Psoas muscle (tissue), 8 donors: ENCODE results near the gene ZNF628. TPM values are rescaled to one million over a fixed set of nuclear protein-coding genes. Genes with fewer than 3 reads are reported as not detected.
A peak's percentile ranks its signal among the peaks of the same experiment; 100 is the strongest.

Source experiments
- ATAC-seq, 4 donors: fragments of 200-7000 bp; cut with Tn5 transposase; one replicate each; pipeline ENCODE4 v1.9.1; 2020; ENCODE audit warnings: moderate library complexity in 3 of 4, mild to moderate bottlenecking in 2 of 4
- DNase-seq, 2 donors: peaks; one replicate each; pipeline ENCODE4 v3.0.0-alpha.2; 2020
- H3K27ac ChIP-seq: fragments of 200-600 bp; one replicate; pipeline ENCODE4 v1.8.0; 2022
- H3K27me3 ChIP-seq, 3 donors: fragments of 200-600 bp in 1 of 3; one replicate each; pipeline versions ENCODE4 v1.6.1 to v1.8.0; 2013 to 2022; ENCODE audit warnings: low read length in 2 of 3, mild to moderate bottlenecking in 2 of 3, moderate library complexity in 1 of 3; ENCODE audit not compliant: insufficient read depth in 3 of 3
- H3K36me3 ChIP-seq, 2 donors: fragments of 200-600 bp in 1 of 2; one replicate each; pipeline versions ENCODE4 v1.6.1 to v1.8.0; 2013 to 2022; ENCODE audit warnings: low read depth in 1 of 2, mild to moderate bottlenecking in 1 of 2, moderate library complexity in 1 of 2; ENCODE audit not compliant: insufficient read depth in 1 of 2
- H3K4me1 ChIP-seq: fragments of 200-600 bp; one replicate; pipeline ENCODE4 v1.8.0; 2022
- H3K4me3 ChIP-seq: fragments of 200-600 bp; one replicate; pipeline ENCODE4 v1.8.0; 2022; ENCODE audit warnings: mild to moderate bottlenecking
- H3K9me3 ChIP-seq: fragments of 200-600 bp; one replicate; pipeline ENCODE4 v1.8.0; 2022
- WGBS, 3 donors: extraction: QIAGEN DNeasy Blood & Tissue Kit; methylation state at CpG; one replicate each; pipeline versions ENCODE4 v1.1.6 to v1.1.7; 2013; 5-methylcytosine and 5-hydroxymethylcytosine counted together
- intact Hi-C, 2 donors: fragments of 100-400 bp; cut with DNase I; formaldehyde crosslinking; loops; one replicate each; pipeline versions ENCODE4 v1.11.0 to v1.14.2; 2022
- polyA plus RNA-seq, 3 donors: library from polyadenylated mRNA; stranded (reverse); fragments of 200-250 nt; gene quantifications; one replicate each; pipeline ENCODE4 v1.2.3, GENCODE V29; 2013
- total RNA-seq, 4 donors: library from RNA; stranded (reverse); fragmentation: NEBNext Ultra II Directional in 2 of 4; extraction: Animal tissue kit (Norgen Biotek cat#: 25700) in 2 of 4; gene quantifications; one replicate each; pipeline versions ENCODE4 v1.2.1 to v1.2.4, GENCODE V29; 2021 to 2023
- TF ChIP-seq, protein P1 (sequence below): fragments of 200-600 bp; IDR thresholded peaks from one replicate; pipeline ENCODE4 v1.8.0; 2022; ENCODE audit warnings: antibody characterized with exemption
- donor health status: healthy with polysubstance abuse.
- donor health status: DM: no; HTN: no; CAD: no; lungs with moderate emphysema.
- donor health status: Bipolar disorder and iron deficiency.
- donor health status: healthy.
- donor health status: DM: yes; HTN: yes; CAD: no.
- donor health status: DM: no; HTN: no; CAD: no.
- donor health status: DM: no; HTN: no; CAD: no.
- donor health status: DM: yes; HTN: yes; CAD: no.

ZNF628 gene
- total and polyA plus RNA-seq, 7 donors = 5.9 to 14.3 (median 12.2) TPM

DNA sequence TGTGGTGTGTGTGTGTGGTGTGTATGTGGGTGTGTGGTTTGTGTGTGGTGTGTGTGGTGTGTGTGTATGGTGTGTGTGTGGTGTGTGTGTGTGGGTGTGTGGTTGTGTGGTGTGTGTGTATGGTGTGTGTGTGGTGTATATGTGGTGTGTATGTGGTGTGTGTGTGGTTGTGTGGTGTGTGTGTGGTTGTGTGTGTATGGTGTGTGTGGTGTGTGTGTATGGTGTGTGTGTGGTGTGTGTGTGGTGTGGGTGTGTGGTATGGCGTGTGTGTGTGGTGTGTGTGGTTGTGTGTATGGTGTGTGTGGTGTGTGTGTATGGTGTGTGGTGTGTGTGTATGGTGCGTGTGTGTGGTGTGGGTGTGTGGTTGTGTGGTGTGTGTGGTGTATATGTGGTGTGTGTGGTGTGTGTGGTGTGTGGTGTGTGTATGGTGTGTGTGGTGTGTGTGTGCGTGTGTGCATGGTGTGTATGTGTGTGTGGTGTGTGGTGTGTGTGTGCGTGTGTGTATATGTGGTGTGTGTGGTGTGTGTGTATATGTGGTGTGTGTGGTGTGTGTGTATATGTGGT lies 42.0 kb upstream of the ZNF628 start:
- H3K27ac ChIP-seq = no peak overlapping the region
- ATAC-seq = no peak
- H3K36me3 ChIP-seq = no peaks in the 10 kb centered on the region
- H3K4me1 ChIP-seq = no peaks in the 10 kb centered on the region
- no peaks in the 10 kb centered on the region for H3K9me3 ChIP-seq
- peaks cover 0 to 74% (median 37%) of the 10 kb centered on the region in 3 donors for H3K27me3 ChIP-seq
- no peak overlapping the region for H3K4me3 ChIP-seq
- WGBS, 3 donors = 72 to 93% (median 93%) methylated on average over 4 of the region's 4 CpGs
- TF ChIP-seq, protein P1, sequence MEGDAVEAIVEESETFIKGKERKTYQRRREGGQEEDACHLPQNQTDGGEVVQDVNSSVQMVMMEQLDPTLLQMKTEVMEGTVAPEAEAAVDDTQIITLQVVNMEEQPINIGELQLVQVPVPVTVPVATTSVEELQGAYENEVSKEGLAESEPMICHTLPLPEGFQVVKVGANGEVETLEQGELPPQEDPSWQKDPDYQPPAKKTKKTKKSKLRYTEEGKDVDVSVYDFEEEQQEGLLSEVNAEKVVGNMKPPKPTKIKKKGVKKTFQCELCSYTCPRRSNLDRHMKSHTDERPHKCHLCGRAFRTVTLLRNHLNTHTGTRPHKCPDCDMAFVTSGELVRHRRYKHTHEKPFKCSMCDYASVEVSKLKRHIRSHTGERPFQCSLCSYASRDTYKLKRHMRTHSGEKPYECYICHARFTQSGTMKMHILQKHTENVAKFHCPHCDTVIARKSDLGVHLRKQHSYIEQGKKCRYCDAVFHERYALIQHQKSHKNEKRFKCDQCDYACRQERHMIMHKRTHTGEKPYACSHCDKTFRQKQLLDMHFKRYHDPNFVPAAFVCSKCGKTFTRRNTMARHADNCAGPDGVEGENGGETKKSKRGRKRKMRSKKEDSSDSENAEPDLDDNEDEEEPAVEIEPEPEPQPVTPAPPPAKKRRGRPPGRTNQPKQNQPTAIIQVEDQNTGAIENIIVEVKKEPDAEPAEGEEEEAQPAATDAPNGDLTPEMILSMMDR = no peak
- intact Hi-C loops = no loop called here
- DNase-seq = peak in 1 of 2 donors; percentile 1

- peak in 1 of 2 donors; percentile 14 for DNase-seq
- WGBS, 3 donors = 89 to 92% (median 92%) methylated on average over 4 of the region's 4 CpGs
- Histone ChIP-seq H3K9me3 (no peaks in the 10 kb centered on the region), H3K27ac (no peak overlapping the region), H3K27me3 (peaks cover 0 to 74% (median 34%) of the 10 kb centered on the region in 3 donors), H3K4me3 (no peak overlapping the region), H3K36me3 (no peaks in the 10 kb centered on the region), H3K4me1 (no peaks in the 10 kb centered on the region)
- no peak for ATAC-seq
- TF ChIP-seq, protein P1 = no peak
- intact Hi-C loops = no loop called here
Observed at GRCh38 chr19:55435020-55435419, 41.4 kb upstream of the ZNF628 start.

DNA sequence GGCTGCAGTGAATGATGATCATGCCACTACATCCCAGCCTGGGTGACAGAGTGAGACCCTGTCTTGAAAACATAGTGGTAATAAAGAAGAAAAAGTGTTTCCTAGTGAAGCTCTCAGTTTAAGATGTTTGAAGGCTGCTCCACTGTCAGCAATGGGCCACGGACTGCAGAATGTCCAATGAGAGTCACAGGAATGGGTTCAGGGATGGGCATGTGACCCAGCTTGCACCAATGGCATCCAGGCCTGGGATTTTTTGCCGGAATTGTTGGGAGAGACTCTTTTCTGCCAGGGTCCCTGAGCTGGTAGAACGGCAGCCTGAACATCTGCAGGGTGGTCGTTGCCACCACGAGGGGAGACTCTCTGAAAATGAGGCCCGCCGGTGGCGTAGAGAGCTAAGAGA lies 39.6 kb upstream of the ZNF628 start:
- WGBS, 3 donors = 36 to 43% (median 41%) methylated on average over 8 of the region's 8 CpGs
- no peak for ATAC-seq

DNA sequence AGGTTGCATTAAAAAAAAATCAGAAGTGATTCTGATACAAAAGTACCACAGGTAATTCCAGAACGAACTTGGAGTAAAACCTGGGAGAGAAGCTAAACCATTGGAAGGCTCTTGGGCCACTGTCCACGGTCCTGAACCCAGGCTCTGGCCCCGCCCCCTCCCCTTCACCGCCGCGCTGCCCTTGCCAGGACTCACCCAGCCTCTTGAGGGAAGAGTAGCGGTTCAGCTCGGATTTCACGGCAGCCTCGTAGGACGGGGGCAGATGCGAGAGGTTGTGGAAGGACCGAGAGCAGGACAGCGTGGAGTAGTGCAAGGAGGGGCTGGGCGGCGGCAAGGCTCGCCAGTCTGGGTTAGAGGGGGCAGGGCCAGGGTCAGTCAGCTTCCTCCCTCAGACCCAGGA lies 39.0 kb upstream of the ZNF628 start:
- Histone ChIP-seq H3K27me3 (peaks cover 3 to 74% (median 38%) of the 10 kb centered on the region in 3 donors), H3K36me3 (no peaks in the 10 kb centered on the region), H3K27ac (no peak overlapping the region), H3K4me3 (no peak overlapping the region), H3K4me1 (no peaks in the 10 kb centered on the region), H3K9me3 (no peaks in the 10 kb centered on the region)
- 2 to 3% (median 2%) methylated on average over 16 to 17 of the region's 17 CpGs for WGBS, 3 donors
- peak in 3 of 4 donors; percentile 50 to 71 (median 58) for ATAC-seq
- TF ChIP-seq, protein P1 = no peak
- intact Hi-C loops = no loop called here
- DNase-seq = peak; percentile 44 to 60

More for the DNA sequence above, 39.6 kb upstream of the ZNF628 start:
- Histone ChIP-seq H3K36me3 (no peaks in the 10 kb centered on the region), H3K27ac (no peak overlapping the region), H3K4me3 (no peak overlapping the region), H3K9me3 (no peaks in the 10 kb centered on the region), H3K27me3 (peaks cover 0 to 74% (median 41%) of the 10 kb centered on the region in 3 donors), H3K4me1 (no peaks in the 10 kb centered on the region)
- TF ChIP-seq, protein P1 = no peak
- peak in 1 of 2 donors; percentile 31 for DNase-seq
- intact Hi-C loops = no loop called here

DNA sequence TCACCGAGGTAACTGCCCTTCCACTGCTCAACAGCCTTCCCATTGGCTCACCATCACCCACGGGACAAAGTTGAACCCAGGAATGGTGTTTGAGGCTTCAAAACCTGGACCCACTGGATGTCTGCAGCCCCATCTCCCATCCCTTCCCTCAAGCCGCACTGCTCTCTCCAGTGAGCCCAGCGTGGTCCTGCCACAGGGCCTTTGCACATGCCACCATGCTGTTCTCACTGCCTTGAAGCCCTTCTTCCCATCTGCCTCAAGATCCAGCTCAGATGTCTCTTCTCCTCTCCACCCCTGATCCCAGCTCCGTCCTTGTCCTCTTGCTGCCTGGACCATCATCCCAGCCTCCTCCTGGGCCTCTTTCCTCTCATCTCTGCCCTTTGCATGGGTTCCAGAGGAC lies 37.4 kb upstream of the ZNF628 start:
- no peaks in the 10 kb centered on the region for H3K4me1 ChIP-seq
- H3K9me3 ChIP-seq = no peaks in the 10 kb centered on the region
- ATAC-seq (no peak), DNase-seq (no peak)
- no peak overlapping the region for H3K4me3 ChIP-seq
- H3K36me3 ChIP-seq = no peaks in the 10 kb centered on the region
- 72 to 77% (median 73%) methylated on average over 5 of the region's 5 CpGs for WGBS, 3 donors
- H3K27me3 ChIP-seq = peaks cover 3 to 70% (median 42%) of the 10 kb centered on the region in 3 donors
- TF ChIP-seq, protein P1 = no peak
- H3K27ac ChIP-seq = no peak overlapping the region
- intact Hi-C loops = no loop called here
